DMS 273 (cell line): ENCODE results near the gene CCDC144A.
"Not testable (repeated sequence)": the region's sequence is repeated elsewhere in the genome, so short reads cannot be mapped to it uniquely, and the experiment has no call there.

ENCODE experiments used
- DNase-seq: peaks from one replicate; lab custom pipeline; 2025; ENCODE audit not compliant: unreplicated experiment; lab: John Stamatoyannopoulos, UW

Gene CCDC144A, protein sequence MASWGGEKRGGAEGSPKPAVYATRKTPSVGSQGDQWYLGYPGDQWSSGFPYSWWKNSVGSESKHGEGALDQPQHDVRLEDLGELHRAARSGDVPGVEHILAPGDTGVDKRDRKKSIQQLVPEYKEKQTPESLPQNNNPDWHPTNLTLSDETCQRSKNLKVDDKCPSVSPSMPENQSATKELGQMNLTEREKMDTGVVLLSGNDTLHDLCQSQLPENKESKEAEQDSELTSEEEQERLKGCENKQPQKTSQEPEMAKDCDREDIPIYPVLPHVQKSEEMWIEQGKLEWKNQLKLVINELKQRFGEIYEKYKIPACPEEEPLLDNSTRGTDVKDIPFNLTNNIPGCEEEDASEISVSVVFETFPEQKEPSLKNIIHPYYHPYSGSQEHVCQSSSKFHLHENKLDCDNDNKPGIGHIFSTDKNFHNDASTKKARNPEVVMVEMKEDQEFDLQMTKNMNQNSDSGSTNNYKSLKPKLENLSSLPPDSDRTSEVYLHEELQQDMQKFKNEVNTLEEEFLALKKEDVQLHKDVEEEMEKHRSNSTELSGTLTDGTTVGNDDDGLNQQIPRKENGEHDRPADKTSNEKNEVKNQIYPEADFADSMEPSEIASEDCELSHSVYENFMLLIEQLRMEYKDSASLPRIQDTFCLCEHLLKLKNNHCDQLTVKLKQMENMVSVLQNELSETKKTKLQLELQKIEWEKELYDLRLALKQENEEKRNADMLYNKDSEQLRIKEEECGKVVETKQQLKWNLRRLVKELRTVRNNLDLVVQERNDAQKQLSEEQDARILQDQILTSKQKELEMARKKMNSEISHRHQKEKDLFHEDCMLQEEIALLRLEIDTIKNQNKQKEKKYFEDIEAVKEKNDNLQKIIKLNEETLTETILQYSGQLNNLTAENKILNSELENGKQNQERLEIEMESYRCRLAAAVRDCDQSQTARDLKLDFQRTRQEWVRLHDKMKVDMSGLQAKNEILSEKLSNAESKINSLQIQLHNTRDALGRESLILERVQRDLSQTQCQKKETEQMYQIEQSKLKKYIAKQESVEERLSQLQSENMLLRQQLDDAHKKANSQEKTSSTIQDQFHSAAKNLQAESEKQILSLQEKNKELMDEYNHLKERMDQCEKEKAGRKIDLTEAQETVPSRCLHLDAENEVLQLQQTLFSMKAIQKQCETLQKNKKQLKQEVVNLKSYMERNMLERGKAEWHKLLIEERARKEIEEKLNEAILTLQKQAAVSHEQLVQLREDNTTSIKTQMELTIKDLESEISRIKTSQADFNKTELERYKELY (N-terminal part only)

GRCh38 chr17:16689731-16690281 lies at the start of gene CCDC144A:
CCDC144A (plus strand) TSS chr17:16690241; CDS start chr17:16690401, 160 bp downstream.
- DNase-seq = not testable (repeated sequence)

DNA sequence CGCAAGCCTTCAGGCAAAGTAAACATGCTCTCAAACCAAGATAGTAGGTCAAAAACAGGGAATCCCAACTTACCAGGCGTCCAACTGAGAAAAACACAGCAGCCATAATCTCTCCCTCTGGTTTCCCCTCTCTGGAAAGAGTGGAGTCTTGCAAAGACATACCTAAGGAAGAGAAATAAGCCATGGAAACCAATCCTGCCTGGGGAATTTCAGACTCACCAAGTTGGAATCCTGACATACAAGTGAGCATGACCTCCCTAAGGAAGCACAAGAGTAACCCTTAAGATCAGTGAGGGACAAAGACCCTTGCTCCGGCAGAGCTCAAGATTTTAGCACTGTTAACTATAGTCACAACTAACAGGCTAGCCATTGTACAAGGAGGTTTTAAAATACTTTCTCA lies 40.5 kb upstream of the CCDC144A start:
- no peak for DNase-seq

DNA sequence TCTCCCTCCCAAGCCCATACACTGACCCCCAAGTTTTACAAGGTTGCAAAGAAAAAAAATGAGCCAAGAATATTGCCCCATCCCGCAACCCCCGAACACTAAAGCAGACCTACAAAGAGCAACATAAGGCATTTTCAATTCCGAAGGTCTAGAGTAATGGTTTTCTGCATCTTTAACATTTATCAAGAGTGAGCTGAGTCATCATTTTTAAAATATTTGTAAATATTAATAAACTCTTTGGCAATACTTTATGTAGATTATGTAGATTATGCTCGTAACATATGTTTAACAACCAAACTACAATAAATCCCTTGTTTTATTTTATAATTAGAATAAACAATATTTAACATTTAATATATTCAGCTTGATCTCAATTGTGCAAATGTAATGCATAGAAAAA lies 37.8 kb upstream of the CCDC144A start:
- no peak for DNase-seq

- no peak for DNase-seq
These were observed 37.1 kb upstream of the CCDC144A start for GRCh38 chr17:16652847-16653366.

DNA sequence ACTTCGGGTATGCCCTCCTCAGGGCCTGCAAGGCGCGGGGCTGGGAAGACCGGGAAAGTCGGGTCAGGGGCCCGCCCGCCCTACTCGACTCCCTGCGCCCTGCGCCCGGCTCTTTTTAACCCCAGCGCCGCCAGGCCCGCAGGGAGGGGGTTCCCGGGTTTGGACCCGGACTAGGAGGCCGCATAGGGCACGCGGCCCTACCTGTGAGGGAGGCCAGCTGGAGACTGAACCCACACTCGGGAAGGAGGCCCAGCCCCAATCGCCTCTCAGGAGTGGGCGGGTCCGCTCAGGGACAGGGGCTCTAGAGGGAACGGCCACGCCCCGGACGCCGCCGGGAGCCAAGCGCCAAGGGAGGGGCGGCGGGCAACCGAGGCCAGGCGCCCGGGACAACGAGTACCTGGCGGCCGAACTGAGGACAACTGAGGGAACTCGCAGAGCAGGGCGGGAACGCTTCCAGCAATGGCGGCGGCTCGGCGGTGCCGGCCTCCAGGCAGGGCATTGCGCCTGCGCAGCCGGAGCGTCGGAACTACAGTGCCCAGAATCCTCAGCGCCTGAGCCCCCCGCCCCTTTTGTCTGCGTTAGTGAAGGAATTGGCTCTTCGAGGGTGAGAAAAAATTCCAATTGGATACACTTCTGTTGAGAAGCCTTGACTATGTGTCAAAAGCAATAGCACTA lies 36.5 kb upstream of the CCDC144A start, which contains the start of gene ZNF624:
TSS of gene ZNF624 (minus strand) at position 484 of the 675 bp plus-strand sequence.
- DNase-seq = peak; percentile 96

- no peak for DNase-seq
These were observed 28.8 kb upstream of the CCDC144A start for GRCh38 chr17:16661217-16661616.

DNA sequence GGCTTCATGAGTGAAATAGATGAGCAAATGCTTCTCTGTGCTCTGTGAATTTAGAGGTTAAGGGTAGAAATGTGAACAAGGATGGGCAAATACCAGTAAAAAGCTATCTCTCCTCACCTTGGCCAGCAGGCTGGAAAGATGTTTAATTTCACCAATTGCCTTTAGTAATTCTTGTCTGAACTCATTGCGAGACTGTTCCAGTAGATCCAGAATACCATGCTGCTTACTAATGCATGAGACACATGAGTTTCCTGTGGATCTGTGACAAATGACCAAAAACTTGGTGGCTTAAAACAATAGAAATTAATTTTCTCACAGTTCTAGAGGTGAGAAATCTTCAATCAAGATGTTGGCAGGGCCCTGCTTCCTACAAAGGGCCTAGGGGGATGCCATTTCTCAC lies 27.1 kb upstream of the CCDC144A start:
- DNase-seq = no peak

- not testable (repeated sequence) for DNase-seq
These were observed 23.5 kb upstream of the CCDC144A start for GRCh38 chr17:16666553-16666906.

DNA sequence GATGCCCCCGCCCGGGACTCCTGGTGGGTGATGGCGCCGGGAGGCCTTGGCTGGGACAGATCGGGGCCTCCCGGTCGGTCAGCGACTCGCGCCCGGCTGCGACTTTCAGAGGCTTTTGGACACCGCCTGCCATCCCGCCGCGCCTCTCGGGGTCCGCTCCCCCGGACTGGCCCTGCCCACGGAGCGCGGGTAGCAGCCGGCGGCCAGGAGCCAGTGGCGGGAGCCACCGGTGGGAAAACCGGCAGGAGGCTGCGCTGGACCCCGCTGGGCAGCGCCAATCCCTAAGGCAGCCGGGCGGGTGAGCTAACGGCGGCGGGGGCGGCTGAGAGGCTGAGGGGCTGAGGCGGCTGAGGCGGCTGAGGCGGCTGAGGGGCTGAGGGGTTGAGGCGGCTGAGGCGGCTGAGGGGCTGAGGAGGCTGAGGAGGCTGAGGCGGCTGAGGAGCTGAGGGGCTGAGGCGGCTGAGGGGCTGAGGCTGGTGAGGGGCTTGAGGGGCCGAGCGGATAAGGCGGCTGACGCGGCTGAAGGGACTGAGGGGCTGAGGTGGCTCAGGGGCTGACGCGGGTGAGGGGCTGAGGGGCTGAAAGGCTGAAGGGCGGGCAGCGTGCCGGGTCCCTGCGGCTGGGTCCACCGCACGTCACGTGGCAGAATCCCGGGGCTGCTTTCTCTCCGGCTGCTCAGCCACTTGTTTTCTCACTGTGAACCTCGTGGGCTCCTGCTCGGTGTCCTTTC lies 23.0 kb upstream of the CCDC144A start:
- peak; percentile 76 for DNase-seq

GRCh38 chr17:16676676-16677268 lies 13.3 kb upstream of the CCDC144A start:
- DNase-seq = no peak

DNA sequence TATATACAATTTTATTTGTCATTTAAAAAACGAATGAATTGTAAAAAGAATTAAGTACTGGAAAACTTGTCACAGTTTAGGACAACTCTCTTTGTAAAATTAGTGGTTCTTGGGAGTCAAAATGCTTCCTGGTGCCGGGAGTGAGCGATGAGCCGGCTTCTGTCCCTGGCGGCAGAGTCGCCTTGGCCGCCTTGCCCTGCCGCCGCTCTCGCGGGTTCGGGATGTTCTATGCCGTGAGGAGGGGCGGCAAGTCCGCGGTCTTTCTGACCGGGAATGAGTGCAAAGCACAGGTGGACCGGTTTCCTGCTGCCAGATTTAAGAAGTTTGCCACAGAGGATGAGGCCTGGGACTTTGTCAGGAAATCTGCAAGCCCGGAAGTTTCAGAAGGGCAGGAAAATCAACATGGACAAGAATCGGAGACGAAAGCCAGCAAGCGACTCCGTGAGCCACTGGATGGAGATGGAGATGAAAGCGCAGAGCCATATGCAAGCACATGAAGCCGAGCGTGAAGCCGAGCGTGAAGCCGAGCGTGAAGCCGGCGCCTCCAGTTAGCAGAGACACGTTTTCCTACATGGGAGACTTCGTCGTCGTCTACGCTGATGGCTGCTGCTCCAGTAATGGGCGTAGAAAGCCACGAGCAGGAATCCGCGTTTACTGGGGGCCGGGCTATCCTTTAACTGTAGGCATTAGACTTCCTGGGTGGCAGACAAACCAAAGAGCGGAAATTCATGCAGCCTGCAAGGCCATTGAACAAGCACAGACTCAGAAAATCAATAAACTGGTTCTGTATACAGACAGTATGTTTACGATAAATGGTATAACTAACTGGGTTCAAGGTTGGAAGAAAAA lies 6.5 kb upstream of the CCDC144A start:
- DNase-seq = not testable (repeated sequence)

DNA sequence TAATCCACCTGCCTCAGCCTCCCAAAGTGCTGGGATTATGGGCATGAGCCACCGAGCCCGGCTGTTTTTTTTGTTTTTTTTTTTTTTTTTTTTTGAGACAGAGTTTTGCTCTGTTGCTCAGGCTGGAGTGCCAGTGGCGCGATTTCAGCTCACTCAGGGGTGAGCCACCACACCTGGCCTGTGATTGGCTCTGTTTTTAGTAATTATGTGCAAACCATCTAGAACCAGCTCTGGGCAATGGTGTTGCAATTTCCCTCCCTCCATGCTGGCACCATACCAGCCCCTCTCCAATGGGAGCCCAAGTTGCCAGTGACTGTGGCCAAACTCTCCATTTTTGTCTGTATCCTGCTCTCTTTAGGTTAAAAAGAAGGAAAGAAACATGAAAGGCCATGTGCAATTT lies 4.0 kb upstream of the CCDC144A start:
- not testable (repeated sequence) for DNase-seq

DNA sequence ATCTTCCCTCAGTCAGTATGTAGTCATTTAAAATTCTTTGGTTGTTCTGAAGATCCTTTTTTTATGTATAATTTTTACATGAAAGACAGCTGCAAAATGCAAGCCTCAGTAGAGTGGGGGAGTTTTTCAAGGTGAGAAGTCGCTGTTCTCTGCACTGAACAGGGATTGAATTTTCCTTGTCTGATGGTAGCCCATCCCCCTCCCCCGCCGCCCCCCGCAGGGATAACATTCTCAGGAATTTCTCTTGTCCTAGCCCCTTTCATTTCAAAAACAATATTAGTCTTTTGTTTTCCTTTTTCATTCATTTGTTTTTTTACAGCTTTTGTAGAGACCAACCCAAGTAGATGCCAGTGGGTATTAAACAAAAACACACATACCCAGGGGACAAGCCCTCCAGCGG lies 2.9 kb upstream of the CCDC144A start:
- not testable (repeated sequence) for DNase-seq

- not testable (repeated sequence) for DNase-seq
These were observed 406 bp downstream of the CCDC144A start for GRCh38 chr17:16690447-16690846.

DNA sequence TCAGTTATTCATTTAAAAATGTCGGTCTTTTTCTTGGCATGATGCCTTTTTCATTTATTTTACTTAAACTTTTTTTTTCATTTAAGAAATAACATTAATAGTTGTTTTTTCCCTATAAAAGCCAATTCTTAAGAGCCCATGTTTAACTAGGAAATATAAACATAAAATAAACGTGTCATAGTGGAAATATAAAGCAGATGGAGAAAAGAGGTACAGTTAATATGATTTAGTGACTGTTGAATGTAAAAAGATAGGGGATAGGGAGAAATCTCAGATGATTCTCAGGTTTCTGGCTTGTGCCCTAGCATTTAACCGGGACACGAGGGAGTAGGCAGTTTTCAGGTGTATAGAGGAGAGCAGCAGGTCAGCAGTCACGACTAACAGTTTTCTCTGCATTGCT lies 7.6 kb downstream of the CCDC144A start:
- not testable (repeated sequence) for DNase-seq

DNA sequence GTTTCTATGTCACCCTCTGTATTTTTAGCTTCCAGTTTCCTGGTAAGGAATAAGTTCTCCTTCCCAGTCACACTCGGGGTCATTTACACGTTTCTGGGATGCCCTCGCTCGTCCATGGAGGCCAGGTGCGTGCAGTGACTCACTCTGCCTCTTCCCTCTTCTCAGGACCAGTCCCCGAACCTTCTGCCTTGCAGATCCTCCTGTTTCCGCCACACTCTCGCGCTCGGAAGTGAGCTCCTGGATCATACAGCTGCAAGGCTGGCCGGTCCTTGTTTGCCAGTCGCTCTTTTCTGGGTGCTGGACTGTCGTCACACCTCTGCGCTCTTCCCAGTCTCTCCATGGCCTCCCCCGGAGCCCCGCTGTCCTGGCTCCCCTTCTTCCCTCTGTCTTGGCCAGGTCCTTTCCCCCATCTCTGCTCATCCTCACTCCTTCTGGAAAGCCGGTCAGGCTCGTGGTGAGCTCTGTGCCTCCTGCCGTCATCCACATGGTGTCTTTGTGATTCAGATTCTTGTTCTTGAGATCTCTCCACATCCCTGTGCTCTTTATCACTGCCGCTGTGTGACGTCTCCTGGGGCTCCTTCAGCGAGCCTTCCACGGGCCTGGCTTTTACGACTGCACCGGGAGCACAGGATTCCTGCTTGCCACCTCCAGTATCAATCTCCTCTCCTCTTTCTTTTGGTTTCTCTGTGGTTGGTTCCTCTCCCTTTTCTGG lies 55.6 kb downstream of the CCDC144A start:
- DNase-seq = not testable (repeated sequence)

GRCh38 chr17:16746571-16746970 lies 56.5 kb downstream of the CCDC144A start:
- DNase-seq = peak; percentile 24
